Limb (tissue), 2 donors: Measurements from ENCODE around the gene EVA1C.
"Not testable (repeated sequence)": the region's sequence is repeated elsewhere in the genome, so short reads cannot be mapped to it uniquely, and the experiment has no call there.

ENCODE experiments used
- DNase-seq, 2 donors: peaks; one replicate each; pipeline ENCODE4 v3.0.0-alpha.2; 2016; ENCODE audit errors: extremely low spot score in 2 of 2

EVA1C gene, protein sequence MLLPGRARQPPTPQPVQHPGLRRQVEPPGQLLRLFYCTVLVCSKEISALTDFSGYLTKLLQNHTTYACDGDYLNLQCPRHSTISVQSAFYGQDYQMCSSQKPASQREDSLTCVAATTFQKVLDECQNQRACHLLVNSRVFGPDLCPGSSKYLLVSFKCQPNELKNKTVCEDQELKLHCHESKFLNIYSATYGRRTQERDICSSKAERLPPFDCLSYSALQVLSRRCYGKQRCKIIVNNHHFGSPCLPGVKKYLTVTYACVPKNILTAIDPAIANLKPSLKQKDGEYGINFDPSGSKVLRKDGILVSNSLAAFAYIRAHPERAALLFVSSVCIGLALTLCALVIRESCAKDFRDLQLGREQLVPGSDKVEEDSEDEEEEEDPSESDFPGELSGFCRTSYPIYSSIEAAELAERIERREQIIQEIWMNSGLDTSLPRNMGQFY

DNA sequence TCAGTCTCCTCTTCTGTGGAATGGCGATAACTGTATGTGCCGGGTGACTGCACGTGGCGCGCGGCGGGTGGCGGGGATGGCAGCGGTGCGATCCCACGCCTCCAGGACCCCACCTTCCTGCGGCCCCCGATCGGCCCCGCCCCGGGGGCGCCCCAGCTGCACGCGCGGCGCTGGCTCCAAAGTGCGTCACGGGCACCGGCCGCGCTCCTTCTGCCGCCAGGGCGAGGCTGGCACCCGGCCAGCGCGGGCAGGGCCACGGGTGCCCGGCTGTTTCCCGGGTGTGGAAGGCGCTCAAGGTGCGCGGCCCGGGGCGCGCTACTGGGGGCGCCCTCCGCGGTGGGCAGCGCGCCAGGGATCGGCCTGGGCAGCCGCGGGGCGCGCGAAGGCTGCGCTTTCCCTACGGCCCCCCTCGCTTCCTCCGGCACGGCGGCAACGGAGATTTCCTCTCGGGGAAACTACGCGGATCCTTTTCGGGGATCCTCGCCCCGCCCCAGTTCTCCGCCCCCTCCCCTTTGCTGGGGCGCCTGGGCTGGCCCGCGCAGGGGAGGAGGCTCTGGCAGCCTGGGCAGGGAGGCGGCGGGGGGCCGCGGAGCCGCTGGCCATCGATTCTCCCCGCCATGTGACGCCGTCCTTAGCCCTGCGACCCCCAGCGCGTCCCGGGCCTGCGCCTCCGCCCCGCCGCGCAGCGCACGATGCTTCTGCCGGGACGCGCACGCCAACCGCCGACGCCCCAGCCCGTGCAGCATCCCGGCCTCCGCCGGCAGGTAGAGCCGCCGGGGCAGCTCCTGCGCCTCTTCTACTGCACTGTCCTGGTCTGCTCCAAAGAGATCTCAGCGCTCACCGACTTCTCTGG, at the start of gene EVA1C:
TSS of gene EVA1C (plus strand) at position 545 of the 853 bp plus-strand sequence. CDS start at position 693, 148 bp downstream.
- peak in 1 of 2 donors; percentile 71 for DNase-seq

DNA sequence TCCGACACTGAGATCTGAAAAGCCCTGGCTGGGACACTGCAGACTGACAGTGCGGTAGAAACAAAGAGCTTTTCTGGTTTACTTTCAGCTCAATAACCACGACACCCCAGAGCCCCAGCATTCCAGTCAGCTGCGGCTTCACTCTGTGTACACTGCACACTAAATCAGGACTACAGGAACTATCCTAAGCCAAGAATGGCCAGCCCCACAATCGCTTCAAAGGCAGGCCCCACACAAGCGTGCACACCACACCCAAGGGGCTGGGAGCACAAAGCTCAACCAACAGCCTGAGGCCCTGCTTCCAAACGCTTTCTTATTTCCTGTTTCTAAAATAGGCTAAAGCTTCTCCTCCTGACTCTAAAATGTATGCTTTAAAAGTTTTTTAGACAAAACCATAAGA, 48.1 kb upstream of the EVA1C start:
- DNase-seq, result peak; percentile 40 to 50

DNA sequence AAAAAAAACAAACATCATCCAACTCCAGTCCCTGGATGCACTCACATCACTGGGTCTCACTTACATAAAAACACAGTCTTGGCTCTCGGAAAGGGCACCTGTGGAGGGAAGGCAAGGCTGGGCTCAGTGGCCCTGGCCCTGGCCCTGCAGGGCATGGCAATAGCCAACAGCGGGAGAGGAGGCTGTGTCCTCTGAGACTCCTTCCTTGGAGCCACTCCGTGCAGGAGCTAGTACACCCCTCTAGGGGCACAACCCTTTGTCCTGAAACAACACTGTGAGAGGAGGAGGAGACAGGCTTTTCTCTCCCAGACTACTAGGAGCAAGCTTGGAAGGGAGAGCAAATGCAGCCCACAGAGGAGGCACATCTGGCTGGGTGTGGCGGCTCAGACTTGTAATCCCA, 47.7 kb upstream of the EVA1C start:
- no peak for DNase-seq

DNA sequence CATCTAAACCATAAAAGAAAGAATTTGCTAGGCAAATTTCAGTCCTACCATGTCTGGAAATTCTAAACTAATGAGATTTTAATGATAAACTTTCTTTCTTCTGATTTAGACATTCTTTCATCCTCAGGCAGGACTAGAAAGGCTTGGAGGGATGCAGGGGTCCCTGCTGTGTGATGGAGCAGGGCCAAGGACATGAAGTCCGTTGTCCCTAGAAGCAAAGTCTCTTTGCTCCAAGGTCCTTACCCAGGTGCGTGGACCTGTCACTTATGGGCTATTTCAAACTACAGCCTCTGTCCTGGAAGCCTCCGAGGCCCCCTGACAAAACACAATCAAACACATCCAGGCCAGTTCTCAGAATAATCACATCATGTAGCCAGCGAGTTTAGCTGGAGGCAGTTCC, 46.3 kb upstream of the EVA1C start:
- no peak for DNase-seq

DNA sequence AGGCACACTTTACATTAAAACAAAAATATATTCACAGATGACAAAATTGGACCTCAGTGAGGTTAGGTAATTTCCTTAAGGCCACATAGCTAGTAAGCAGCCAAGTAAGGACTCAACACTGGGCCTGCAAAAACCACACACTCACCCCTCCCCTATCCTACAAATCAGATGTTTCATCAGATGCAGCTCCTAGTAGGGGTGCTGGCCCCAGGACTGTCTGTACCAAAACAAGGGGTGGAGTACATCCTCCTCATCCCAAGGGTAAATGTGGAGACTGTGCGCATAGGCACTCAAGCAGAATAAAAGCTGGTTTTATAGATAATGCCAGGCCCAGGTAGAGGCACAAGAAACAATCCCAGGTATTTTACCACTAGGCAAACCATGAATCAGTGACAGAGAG, 45.3 kb upstream of the EVA1C start:
- no peak for DNase-seq

DNA sequence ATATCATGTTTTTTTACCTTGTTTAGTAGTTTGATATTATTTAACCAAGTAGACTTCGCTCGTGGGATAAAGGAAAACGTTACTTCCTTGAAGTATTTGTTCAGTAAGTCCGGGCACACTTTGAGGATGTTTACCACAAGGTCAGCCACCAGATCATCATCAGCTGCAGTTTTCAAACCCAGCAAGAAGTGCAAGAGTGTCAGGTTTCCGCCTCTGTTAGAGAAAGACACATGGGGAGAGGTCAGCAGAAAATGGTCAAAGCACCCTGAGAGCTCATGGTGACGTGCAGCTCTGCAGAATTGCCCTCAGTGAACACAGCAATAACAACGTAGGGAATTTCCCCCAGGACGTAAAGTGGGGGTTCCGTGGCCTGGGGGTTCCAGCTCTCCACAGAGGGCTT, 44.1 kb upstream of the EVA1C start:
- DNase-seq, result no peak

DNA sequence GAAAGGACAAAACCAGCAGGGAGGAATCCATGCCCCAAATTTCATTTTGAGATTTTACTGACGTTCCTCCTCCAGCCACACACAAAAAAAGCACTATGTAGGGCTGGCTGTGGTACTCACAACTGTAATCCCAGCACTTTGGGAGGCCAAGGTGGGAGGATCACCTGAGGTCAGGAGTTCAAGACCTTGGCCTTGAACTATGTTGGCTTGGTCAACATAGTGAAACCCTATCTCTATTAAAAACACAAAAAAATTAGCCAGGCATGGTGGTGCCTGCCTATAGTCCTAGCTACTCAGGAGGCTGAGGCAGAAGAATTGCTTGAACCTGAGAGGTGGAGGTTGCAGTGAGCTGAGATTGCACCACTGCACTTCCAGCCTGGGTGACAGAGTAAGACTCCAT, 43.5 kb upstream of the EVA1C start:
- not testable (repeated sequence) for DNase-seq

DNA sequence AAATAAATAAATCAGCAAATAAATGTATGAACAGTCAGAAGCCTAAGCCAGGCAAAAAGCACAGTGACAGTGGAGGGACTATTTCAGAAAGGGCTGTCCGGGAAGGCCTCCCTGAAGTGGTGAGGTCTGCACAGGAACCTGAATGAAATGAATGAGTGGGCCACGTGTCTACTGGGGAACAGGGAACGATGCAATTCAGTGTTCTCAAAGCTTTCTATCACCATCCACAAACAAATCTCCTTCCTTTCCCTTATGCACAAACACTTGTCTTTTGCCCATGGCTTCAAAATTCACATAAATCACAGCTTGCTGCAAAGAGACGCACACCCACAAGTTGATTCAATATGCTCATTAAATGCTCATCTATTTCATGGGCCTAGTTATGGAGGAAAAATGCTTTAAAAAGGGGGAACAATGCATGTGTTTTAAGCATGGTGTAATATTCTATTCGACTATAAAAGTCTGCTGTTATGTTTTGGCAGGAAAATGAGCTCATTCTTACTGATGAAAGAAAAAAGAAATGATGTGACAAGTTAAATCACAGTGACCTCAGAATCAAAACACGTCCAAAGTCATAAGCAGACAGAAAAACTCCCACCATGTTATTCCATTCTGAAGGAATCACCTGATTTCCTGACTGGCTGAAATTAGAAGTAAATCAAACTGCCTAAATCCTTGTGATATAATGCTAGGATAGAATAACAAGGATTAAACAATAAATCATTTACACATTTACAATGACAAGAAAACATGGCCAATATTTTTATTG, 41.3 kb upstream of the EVA1C start:
- DNase-seq, result no peak

DNA sequence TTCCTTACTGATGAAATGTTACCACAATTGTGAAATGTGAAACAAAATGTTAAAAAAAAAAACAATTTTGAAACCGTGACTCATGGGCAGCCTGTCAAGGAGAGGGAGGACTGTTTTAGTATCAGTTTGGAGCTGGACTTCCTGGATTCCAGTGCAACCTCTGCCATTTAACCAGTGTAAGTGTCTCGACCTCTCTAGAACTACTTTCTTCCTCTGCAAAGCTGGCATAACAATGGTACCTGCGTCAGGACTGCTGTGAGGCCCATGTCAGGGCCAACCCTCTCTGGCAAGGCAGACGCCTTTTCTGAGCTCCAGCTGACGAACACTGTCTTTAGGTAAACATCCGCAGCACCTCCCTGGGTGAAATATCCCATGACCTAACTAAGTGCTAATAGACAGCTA, 40.6 kb upstream of the EVA1C start:
- DNase-seq, result no peak

DNA sequence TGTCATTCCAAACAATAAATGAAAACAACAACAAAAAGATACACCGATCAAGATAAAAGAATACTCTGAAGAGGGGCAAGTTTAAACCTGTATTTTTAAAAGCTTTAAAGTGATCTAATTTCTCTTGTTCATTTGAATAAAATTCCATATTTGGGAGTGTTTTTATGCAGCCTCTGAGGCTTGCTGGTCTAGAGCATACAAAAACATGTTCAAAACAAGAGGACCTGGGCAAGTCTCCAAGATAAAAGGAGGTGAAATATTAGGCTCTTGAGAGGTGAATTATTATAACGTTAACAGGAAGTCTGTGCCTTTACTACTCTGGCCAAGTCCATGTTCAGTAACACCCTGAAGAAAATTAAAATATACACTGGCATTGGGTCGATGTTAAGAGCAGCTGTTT, 39.8 kb upstream of the EVA1C start:
- DNase-seq, result no peak

DNA sequence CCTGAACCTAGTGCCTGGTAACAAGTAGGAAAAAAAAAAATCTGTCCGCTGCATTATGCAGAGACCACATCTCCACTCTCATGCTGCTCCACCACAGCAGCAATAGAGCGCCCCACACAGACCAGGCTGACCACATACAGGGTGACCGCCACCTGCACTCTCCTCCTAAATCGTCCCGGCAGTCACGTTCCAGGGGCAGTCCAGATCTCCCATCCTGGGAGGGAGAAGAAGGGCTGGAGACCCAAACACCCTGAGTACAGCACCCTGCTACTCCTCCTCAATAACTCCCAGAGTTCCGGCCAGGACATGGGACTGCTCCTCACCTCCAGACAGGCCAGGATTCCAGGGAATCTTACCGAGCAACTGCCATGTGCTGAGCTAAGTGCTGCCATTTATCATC, 35.0 kb upstream of the EVA1C start:
- no peak for DNase-seq

DNA sequence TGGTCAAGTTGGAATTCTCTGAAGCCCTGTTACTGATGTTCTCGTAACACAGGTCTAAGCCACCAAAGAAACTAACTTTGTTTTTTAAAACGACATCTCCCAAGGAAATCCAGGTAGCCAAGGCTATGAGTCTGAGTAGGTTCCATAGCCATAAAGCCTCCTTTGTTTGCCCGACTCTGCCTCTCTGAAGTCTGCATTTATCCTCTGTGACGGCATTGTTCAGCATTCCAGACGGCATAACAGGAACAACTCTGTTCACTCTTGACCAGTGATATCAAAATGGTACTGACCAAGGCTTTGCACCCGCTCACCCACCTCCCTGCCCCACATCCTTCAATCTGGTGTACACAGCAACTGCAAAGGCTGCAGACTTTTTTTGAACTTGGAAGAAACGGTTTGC, 34.5 kb upstream of the EVA1C start:
- no peak for DNase-seq

DNA sequence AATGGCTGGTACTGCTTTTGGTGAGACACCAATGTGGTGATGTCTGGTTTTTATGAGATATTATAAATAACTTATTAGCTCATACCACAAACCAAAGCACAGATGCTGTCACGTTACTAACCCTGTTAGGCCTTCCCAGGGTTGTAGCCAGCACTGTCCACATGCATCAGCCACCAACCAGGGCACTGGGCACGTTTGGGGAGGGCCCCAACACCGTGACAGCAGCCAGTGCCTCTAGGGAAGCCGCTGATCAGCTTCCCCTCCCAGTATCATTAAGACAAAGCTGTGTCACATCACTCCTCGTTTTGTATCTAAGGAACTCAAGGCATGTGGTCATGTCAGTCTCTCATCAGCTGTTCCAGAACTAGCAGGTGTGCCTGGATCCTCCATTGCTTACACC, 33.5 kb upstream of the EVA1C start:
- DNase-seq, result peak in 1 of 2 donors; percentile 25

DNA sequence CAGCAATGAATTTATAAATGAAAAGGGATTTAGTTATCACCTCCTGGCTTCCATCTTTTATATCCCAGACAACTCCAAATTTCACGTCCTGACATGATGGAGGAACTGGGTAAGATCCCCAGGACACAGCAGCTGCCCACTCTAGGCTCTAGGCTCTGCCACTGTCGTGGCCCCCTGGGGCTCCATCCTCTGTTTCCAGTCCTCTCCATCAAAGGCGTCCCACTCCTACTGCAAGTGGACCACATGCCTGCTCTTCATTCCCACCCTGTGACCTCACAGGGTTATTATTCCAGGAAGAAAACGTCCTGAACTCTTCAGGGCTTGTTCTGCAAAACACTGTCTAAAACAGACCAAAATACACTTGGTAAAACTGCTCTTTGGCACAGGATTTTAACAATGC, 31.6 kb upstream of the EVA1C start:
- no peak for DNase-seq

DNA sequence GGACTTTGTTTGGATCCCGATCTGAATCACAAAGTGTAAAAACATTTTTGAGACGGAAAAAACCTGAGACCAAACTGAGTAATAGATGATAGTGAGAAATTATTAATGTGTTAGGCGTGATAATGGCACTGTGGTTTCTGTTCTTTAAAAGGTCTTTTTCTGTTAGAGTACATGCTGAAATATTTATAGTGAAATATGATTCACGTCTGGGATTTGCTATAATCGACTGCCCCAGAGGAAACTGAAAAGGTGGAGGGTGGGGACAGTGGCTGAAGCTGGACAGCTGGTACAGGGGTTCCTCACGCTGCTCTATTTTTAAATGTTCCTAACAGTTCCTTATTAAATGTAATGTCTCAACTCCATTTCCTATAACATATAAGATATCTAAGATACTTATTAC, 30.9 kb upstream of the EVA1C start:
- no peak for DNase-seq

DNA sequence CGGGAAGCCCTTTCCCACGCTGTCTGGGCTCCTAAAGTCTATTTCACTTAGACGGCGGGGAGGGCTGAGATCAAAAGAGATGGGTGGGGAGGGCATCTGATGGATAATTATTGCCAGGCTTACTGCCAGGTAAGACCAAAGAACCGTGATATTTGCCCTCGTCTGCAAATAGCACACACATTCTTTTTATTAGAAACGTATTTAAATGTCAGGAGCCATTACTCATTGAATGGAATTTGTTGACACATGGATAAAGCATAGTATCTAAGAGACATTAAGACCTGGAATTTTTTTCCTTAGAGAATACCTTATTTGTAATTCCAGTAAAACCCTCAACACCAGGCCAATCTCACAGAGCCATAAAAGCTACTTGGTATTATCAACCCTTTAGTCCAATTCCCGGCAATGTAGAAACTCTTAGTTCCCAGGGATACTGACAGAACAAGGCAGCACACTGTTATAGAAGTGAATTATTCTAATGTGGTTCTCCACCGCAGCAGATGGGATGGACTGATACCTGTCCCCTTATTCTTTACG, 30.3 kb upstream of the EVA1C start:
- no peak for DNase-seq

DNA sequence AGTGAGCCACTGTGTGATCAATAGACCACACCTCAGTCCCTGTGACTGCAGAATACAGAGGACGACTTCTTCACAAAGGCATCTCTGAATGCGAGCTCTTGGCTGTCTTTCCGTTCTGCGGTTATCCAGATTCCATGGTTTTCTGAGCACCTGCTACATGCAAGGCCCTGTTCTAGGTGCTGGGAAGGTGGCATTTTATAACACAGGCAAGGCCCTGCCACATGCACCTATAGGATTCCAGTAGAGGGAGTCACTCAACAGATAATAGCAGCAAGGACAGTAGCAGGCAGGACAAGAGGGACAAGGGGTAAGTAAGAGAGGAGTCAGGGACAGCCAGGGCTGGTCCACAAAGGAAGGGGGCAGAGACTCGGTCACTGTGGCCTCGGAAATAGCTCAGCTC, 28.7 kb upstream of the EVA1C start:
- DNase-seq, result no peak

DNA sequence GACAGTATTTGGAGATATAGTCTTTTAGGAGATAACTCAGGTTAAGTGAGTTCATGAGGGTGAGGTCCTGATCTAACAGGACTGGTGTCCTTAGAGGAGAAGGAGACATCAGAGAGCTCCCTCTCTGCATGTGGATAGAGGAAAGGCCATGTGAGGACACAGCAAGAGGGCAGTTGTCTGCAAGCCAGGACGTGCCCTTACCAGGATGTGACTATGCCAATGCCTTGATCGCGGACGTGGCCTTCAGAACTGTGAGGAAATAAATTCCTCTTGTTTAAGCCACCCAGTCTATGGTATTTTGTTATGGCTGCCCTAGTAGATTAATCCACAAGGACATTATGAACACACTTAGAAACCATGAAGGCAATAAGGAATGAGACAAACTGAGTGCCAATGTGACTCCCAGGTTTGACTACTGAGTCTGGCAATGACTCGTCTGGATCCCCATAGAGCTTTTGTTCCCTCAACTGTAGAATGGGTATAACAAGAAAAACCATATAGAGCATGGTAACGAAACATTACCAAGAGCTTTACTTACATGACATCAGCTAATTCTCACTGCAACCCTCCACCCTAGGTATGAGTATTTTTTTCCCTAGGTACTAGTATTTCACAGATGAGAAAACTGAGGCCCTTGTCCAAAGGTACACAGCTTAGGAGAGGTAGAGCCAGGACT, 26.2 kb upstream of the EVA1C start:
- DNase-seq, result no peak

DNA sequence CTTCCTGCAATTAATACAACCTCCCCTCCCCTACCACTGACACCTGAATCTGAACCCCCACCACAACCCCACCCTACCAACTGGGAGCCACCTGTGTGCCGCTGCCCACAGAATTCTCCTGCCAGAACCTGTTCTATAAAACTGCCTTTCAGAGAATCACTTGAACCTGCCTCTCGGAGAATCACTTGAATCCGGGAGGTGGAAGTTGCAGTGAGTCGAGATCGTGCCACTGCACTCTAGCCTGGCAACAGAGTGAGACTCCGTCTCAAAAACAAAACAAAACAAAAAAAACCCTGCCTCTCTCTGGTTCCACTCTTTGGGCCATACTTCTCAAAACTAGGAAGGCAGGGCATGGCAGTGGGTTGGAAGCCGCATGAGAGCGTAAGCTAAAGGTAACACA, 25.4 kb upstream of the EVA1C start:
- no peak for DNase-seq

DNA sequence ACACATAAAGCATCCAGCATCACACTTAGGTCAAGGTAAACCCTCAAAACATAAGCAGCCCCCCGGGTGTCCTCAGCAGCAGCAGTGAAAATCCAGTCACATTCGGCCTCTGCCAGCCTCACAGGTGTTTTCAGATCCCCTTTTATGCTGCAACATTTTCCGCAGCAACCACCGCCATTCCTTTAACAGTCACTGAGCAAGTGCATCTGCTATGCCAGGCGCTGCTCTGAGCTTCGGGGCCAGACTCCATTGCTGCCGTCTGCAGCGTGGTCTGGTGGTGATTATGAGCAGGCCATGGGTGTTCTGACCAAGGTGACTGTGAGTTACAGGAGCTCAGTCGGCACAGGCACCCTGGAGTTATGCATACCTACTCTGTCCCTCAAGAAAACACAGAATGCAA, 24.2 kb upstream of the EVA1C start:
- DNase-seq, result no peak
